ENCODE results near the gene HOXB7. TPM values are rescaled to one million over a fixed set of nuclear protein-coding genes. Genes with fewer than 3 reads are reported as not detected.

Gene HOXB7
- total and polyA plus RNA-seq, 3 experiments from 2014 or later = 0.87 to 0.96 (median 0.89) TPM

- Histone ChIP-seq H3K36me3 (ENCODE audit: insufficient read depth, low read length) (no peaks in the 10 kb centered on the region), H3K27ac (ENCODE audit: low read depth, low read length) (no peak overlapping the region), H3K9me3 (ENCODE audit: low read length) (no peaks in the 10 kb centered on the region), H3K4me3 (ENCODE audit: low read length) (no peak overlapping the region), H3K27me3 (ENCODE audit: insufficient read depth, low read length, poor library complexity, severe bottlenecking) (peaks cover 74% of the 10 kb centered on the region), H3K4me1 (ENCODE audit: insufficient read depth, low read length) (peaks cover 41% of the 10 kb centered on the region)
- no peaks in the 10 kb centered on the region for H3K9me3 Mint-ChIP-seq
- H3K27me3 Mint-ChIP-seq = peaks cover 74 to 93% of the 10 kb centered on the region in 2 donors
- peaks cover 45 to 49% (median 48%) of the 10 kb centered on the region in 3 donors for H3K4me1 Mint-ChIP-seq
- peak overlapping the region in 3 of 8 donors; percentile 15 to 47 (median 25) for H3K27ac Mint-ChIP-seq
- ChIA-PET CTCF (interaction anchor here (1.4 to 3.9 kb wide), 4 partner anchors 17 to 103 kb away, joined by 4 to 18 read pairs (median 4); no protein-coding TSS in a partner anchor), POLR2A (interaction anchor here (0.7 kb wide), 2 partner anchors 18 to 570 kb away, joined by 4 to 8 read pairs; no protein-coding TSS in a partner anchor)
- H3K36me3 Mint-ChIP-seq = no peaks in the 10 kb centered on the region
- peak overlapping the region; percentile 56 to 89 (median 83) for H3K4me3 Mint-ChIP-seq
- DNase-seq = no peak
These were observed 14.7 kb downstream of the HOXB7 start for GRCh38 chr17:48596000-48596734.

DNA sequence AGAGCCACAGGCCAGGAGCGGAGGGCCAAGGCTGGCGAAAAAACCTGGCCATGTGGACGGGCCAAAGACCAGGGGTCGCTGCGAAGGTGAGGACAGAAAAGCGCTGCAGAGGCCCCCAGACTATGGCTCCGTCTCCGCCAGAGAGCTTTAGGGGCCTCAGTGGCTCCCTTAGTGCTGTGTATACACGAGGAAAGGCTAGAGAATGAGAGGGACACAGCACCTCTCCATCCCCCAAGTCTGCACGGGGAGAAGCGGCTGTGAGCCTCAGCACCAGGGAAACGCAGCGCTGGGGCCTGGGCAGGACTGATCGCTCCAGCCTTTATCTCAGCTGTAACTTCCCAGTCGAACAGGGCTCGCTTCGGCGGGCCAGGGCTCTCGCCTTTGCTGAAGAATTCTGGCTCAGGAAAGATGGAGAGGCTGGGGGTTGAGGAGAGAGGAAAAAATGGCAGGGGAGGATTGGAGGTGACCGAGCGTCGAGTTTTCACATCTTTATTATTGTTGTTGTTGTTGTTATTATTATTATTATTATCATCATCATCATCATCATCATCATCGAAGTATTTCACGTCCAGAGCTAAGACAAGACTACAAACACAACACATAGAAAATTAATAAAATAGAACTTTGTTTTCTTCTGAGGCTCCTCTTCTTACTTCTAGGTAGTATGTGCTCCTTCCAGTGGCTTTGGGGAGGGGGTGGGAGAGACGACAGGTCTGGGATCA is 15.4 kb downstream of the HOXB7 start:
- no peak overlapping the region for H3K4me3 ChIP-seq (ENCODE audit: low read length)
- no peaks in the 10 kb centered on the region for H3K36me3 Mint-ChIP-seq
- H3K9me3 ChIP-seq (ENCODE audit: low read length) = no peaks in the 10 kb centered on the region
- H3K27ac ChIP-seq (ENCODE audit: low read depth, low read length) = no peak overlapping the region
- peaks cover 70 to 90% of the 10 kb centered on the region in 2 donors for H3K27me3 Mint-ChIP-seq
- peak overlapping the region in 1 of 8 donors; percentile 63 for H3K27ac Mint-ChIP-seq
- H3K4me3 Mint-ChIP-seq = peak overlapping the region in 3 of 7 donors; percentile 23 to 56 (median 46)
- ChIA-PET POLR2A (interaction anchor here (0.7 kb wide), 2 partner anchors 18 to 570 kb away, joined by 4 to 8 read pairs; no protein-coding TSS in a partner anchor), CTCF (interaction anchor here (1.0 to 3.9 kb wide), 6 partner anchors 17 to 286 kb away, joined by 3 to 43 read pairs (median 4); no protein-coding TSS in a partner anchor)
- no peak for DNase-seq
- peaks cover 41% of the 10 kb centered on the region for H3K4me1 ChIP-seq (ENCODE audit: insufficient read depth, low read length)
- H3K27me3 ChIP-seq (ENCODE audit: insufficient read depth, low read length, poor library complexity, severe bottlenecking) = peaks cover 67% of the 10 kb centered on the region
- no peaks in the 10 kb centered on the region for H3K36me3 ChIP-seq (ENCODE audit: insufficient read depth, low read length)
- H3K4me1 Mint-ChIP-seq = peaks cover 45 to 49% (median 48%) of the 10 kb centered on the region in 3 donors
- H3K9me3 Mint-ChIP-seq = no peaks in the 10 kb centered on the region

GRCh38 chr17:48594538-48595277 is 16.1 kb downstream of the HOXB7 start:
- no peaks in the 10 kb centered on the region for H3K9me3 ChIP-seq (ENCODE audit: low read length)
- H3K27me3 ChIP-seq (ENCODE audit: insufficient read depth, low read length, poor library complexity, severe bottlenecking) = peaks cover 62% of the 10 kb centered on the region
- H3K27ac ChIP-seq (ENCODE audit: low read depth, low read length) = no peak overlapping the region
- Mint-ChIP-seq H3K4me3 (peak overlapping the region in 1 of 7 donors; percentile 84), H3K36me3 (no peaks in the 10 kb centered on the region), H3K4me1 (peaks cover 45 to 49% (median 48%) of the 10 kb centered on the region in 3 donors), H3K9me3 (no peaks in the 10 kb centered on the region), H3K27ac (no peak overlapping the region), H3K27me3 (peaks cover 65 to 89% of the 10 kb centered on the region in 2 donors)
- H3K36me3 ChIP-seq (ENCODE audit: insufficient read depth, low read length) = no peaks in the 10 kb centered on the region
- POLR2A ChIA-PET = no interaction called here
- H3K4me1 ChIP-seq (ENCODE audit: insufficient read depth, low read length) = peaks cover 41% of the 10 kb centered on the region
- H3K4me3 ChIP-seq (ENCODE audit: low read length) = no peak overlapping the region
- DNase-seq = no peak
- CTCF ChIA-PET = interaction anchor here (1.0 to 3.9 kb wide), 5 partner anchors 18 to 285 kb away, joined by 3 to 43 read pairs (median 4); no protein-coding TSS in a partner anchor

- Mint-ChIP-seq H3K9me3 (no peaks in the 10 kb centered on the region), H3K4me1 (peaks cover 45 to 48% (median 48%) of the 10 kb centered on the region in 3 donors), H3K36me3 (no peaks in the 10 kb centered on the region), H3K4me3 (peak overlapping the region; percentile 77 to 91 (median 86)), H3K27me3 (peaks cover 62 to 83% of the 10 kb centered on the region in 2 donors), H3K27ac (peak overlapping the region in 1 of 8 donors; percentile 12)
- peaks cover 41% of the 10 kb centered on the region for H3K4me1 ChIP-seq (ENCODE audit: insufficient read depth, low read length)
- H3K27ac ChIP-seq (ENCODE audit: low read depth, low read length) = no peak overlapping the region
- ChIA-PET CTCF (interaction anchor here (0.9 to 3.9 kb wide), 25 partner anchors 11 to 568 kb away, joined by 3 to 43 read pairs (median 6); partner anchors contain the start of gene HOXB9), POLR2A (interaction anchor here (0.8 to 1.3 kb wide), 6 partner anchors 11 to 330 kb away, joined by 3 to 4 read pairs (median 3); no protein-coding TSS in a partner anchor)
- H3K4me3 ChIP-seq (ENCODE audit: low read length) = peak overlapping the region; percentile 61
- no peaks in the 10 kb centered on the region for H3K36me3 ChIP-seq (ENCODE audit: insufficient read depth, low read length)
- DNase-seq = peak; percentile 70 to 84 (median 75)
- peaks cover 56% of the 10 kb centered on the region for H3K27me3 ChIP-seq (ENCODE audit: insufficient read depth, low read length, poor library complexity, severe bottlenecking)
- H3K9me3 ChIP-seq (ENCODE audit: low read length) = no peaks in the 10 kb centered on the region
These were observed 16.8 kb downstream of the HOXB7 start for GRCh38 chr17:48593840-48594537.

DNA sequence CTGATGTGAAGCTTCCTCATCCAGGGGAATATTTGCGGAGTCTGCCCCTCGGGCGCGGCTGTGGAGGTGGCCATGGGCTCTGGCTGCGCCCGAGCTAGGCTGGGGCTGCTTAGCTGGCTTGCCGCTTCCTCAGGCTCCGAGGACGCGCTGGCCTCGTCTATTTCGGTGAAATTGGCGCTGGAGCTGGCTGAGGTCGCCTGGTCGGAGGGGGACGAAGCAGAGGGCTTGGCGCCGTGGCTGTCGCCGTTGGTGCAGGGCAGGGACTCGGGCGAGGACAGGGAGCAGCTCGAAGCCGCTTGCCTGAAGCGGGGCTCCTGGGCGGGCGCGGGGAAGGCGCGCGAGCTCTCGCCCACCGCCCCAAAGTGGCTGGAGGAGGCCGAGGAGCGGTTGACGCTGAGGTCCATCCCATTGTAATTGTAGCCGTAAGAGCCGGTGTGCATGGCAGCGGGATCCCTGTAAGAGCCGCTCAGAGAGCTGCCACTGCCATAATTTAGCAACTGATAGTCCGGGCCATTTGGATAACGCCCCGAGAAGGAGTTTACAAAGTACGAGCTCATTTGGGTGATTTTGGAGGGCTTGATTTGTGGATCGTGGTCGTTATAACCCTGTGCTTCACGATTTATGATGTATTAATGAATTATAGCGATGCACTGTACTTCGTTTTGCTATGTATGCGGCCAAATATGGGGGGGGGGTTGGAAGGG is 17.5 kb downstream of the HOXB7 start, which contains the start of gene HOXB5:
TSS of gene HOXB5 (minus strand) at position 654 of the 704 bp plus-strand sequence. CDS start at position 557, 97 bp downstream.
- ChIA-PET POLR2A (interaction anchor here (0.6 to 1.3 kb wide), 8 partner anchors 10 to 330 kb away, joined by 3 to 4 read pairs (median 3); no protein-coding TSS in a partner anchor), CTCF (interaction anchor here (0.6 to 3.9 kb wide), 40 partner anchors 10 to 568 kb away, joined by 3 to 43 read pairs (median 4); partner anchors contain the start of genes HOXB7 and HOXB9)
- Mint-ChIP-seq H3K27ac (peak within 1 kb of the TSS in 2 of 8 donors; percentile 12 to 53), H3K4me1 (peaks cover 38 to 41% (median 41%) of the 10 kb centered on the region in 3 donors), H3K36me3 (no peaks in the 10 kb centered on the region), H3K27me3 (peaks cover 59 to 82% of the 10 kb centered on the region in 2 donors), H3K4me3 (peak within 1 kb of the TSS; percentile 77 to 91 (median 86)), H3K9me3 (no peaks in the 10 kb centered on the region)
- H3K4me1 ChIP-seq (ENCODE audit: insufficient read depth, low read length) = peaks cover 35% of the 10 kb centered on the region
- H3K27ac ChIP-seq (ENCODE audit: low read depth, low read length) = no peak within 1 kb of the TSS
- peak in 1 of 5 donors; percentile 20 for DNase-seq
- peak within 1 kb of the TSS; percentile 61 for H3K4me3 ChIP-seq (ENCODE audit: low read length)
- peaks cover 49% of the 10 kb centered on the region for H3K27me3 ChIP-seq (ENCODE audit: insufficient read depth, low read length, poor library complexity, severe bottlenecking)
- no peaks in the 10 kb centered on the region for H3K9me3 ChIP-seq (ENCODE audit: low read length)
- no peaks in the 10 kb centered on the region for H3K36me3 ChIP-seq (ENCODE audit: insufficient read depth, low read length)

DNA sequence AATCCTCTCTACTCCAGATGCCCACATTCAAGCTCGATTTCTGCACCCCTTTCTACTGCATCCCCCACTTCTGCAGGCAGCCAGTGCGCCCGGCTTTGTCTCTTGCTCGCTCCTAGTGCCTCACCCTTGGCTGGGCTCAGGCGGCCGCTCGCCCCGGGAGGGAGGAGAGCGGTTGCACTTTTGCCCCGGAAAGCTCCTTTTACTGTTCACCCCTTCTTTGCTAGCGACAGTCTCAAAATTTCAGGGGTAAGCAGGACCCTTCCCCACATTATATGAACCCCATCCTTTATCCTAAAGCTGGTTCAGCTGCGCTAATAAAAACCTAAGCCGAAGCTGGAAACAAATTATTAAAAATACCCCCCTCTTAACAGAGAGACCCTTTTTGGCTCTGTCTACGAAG is 18.2 kb downstream of the HOXB7 start:
- Mint-ChIP-seq H3K4me1 (peaks cover 32 to 34% (median 34%) of the 10 kb centered on the region in 3 donors), H3K27ac (peak overlapping the region in 1 of 8 donors; percentile 53), H3K36me3 (no peaks in the 10 kb centered on the region), H3K27me3 (peaks cover 58 to 76% of the 10 kb centered on the region in 2 donors), H3K4me3 (peak overlapping the region; percentile 77 to 91 (median 86)), H3K9me3 (no peaks in the 10 kb centered on the region)
- CTCF ChIA-PET = interaction anchor here (0.8 to 3.9 kb wide), 32 partner anchors 10 to 567 kb away, joined by 3 to 43 read pairs (median 4); partner anchors contain the start of gene HOXB7
- peaks cover 29% of the 10 kb centered on the region for H3K4me1 ChIP-seq (ENCODE audit: insufficient read depth, low read length)
- H3K27me3 ChIP-seq (ENCODE audit: insufficient read depth, low read length, poor library complexity, severe bottlenecking) = peaks cover 42% of the 10 kb centered on the region
- peak in 1 of 5 donors; percentile 48 for DNase-seq
- no peaks in the 10 kb centered on the region for H3K36me3 ChIP-seq (ENCODE audit: insufficient read depth, low read length)
- no peak overlapping the region for H3K27ac ChIP-seq (ENCODE audit: low read depth, low read length)
- H3K4me3 ChIP-seq (ENCODE audit: low read length) = peak overlapping the region; percentile 14
- no peaks in the 10 kb centered on the region for H3K9me3 ChIP-seq (ENCODE audit: low read length)
- POLR2A ChIA-PET = interaction anchor here (0.9 to 1.3 kb wide), 3 partner anchors 16 to 87 kb away, joined by 3 to 4 read pairs (median 4); no protein-coding TSS in a partner anchor
